MM.1S (cell line): Measurements from ENCODE around the gene TFRC.
"Not testable (repeated sequence)": the region's sequence is repeated elsewhere in the genome, so short reads cannot be mapped to it uniquely, and the experiment has no call there.

Experiments
- DNase-seq: peaks from one replicate; pipeline ENCODE4 v3.0.0-alpha.2; 2015
- H2AFZ ChIP-seq: fragments of 300-600 bp; sonication (generic); 2 replicates; pipeline ENCODE4 v1.6.0; 2016; ENCODE audit warnings: antibody characterized with exemption, low read length
- H3F3A ChIP-seq: fragments of 300-600 bp; sonication (generic); 2 replicates; pipeline ENCODE4 v1.6.1; 2016; ENCODE audit warnings: mild to moderate bottlenecking, antibody characterized with exemption, low read length, moderate library complexity, mixed read lengths; ENCODE audit not compliant: insufficient read depth
- H3K27ac ChIP-seq: fragments of 300-600 bp; sonication (generic); 2 replicates; pipeline ENCODE4 v1.5.1; 2016; ENCODE audit warnings: mild to moderate bottlenecking, low read length
- H3K27me3 ChIP-seq: fragments of 300-600 bp; sonication (generic); replicated peaks from 2 replicates; pipeline ENCODE4 v1.6.0; 2016; ENCODE audit warnings: low read length; ENCODE audit not compliant: insufficient read depth
- H3K36me3 ChIP-seq: fragments of 300-600 bp; sonication (generic); replicated peaks from 2 replicates; pipeline ENCODE4 v1.6.1; 2016; ENCODE audit warnings: mild to moderate bottlenecking, low read length, mixed read lengths; ENCODE audit not compliant: insufficient read depth
- H3K4me1 ChIP-seq: fragments of 300-600 bp; sonication (generic); 2 replicates; pipeline ENCODE4 v1.6.1; 2016; ENCODE audit warnings: low read length, mixed read lengths
- H3K4me2 ChIP-seq: fragments of 300-600 bp; sonication (generic); 2 replicates; pipeline ENCODE4 v1.6.0; 2016; ENCODE audit warnings: low read depth, low read length
- H3K4me3 ChIP-seq: fragments of 300-600 bp; sonication (generic); 2 replicates; pipeline ENCODE4 v1.5.1; 2016; ENCODE audit warnings: low read length, mixed read lengths
- H3K79me2 ChIP-seq: fragments of 300-600 bp; sonication (generic); 2 replicates; pipeline ENCODE4 v1.6.1; 2016; ENCODE audit warnings: mixed run types, low read length, mixed read lengths
- H3K9ac ChIP-seq: fragments of 300-600 bp; sonication (generic); 2 replicates; pipeline ENCODE4 v1.6.1; 2016; ENCODE audit warnings: low read length, mixed read lengths
- H3K9me2 ChIP-seq: fragments of 300-600 bp; sonication (generic); replicated peaks from 2 replicates; pipeline ENCODE4 v1.6.1; 2016; ENCODE audit warnings: mild to moderate bottlenecking, low read length, mixed read lengths; ENCODE audit not compliant: insufficient read depth
- H3K9me3 ChIP-seq: fragments of 300-600 bp; sonication (generic); replicated peaks from 2 replicates; pipeline ENCODE4 v1.6.1; 2016; ENCODE audit warnings: mild to moderate bottlenecking, low read length, mixed read lengths; ENCODE audit not compliant: insufficient read depth
- H4K20me1 ChIP-seq: fragments of 300-600 bp; sonication (generic); 2 replicates; pipeline ENCODE4 v1.6.1; 2016; ENCODE audit warnings: mild to moderate bottlenecking, low read length, moderate library complexity, mixed read lengths; ENCODE audit not compliant: insufficient read depth
- EZH2 ChIP-seq: fragments of 300-600 bp; sonication (generic); optimal IDR thresholded peaks from 2 replicates; pipeline ENCODE3; 2017; ENCODE audit warnings: low read depth, mild to moderate bottlenecking, antibody characterized with exemption, low read length, mixed read lengths
- EZH2phosphoT487 ChIP-seq: fragments of 300-600 bp; sonication (generic); IDR thresholded peaks from 2 replicates; pipeline ENCODE4 v1.6.1; 2018; ENCODE audit warnings: antibody characterized with exemption, low read length
- TF ChIP-seq, protein P1 (sequence below): fragments of 300-600 bp; sonication (generic); IDR thresholded peaks from 2 replicates; pipeline ENCODE4 v1.5.1; 2016; ENCODE audit warnings: antibody characterized with exemption, low read length, mixed read lengths

Gene TFRC

DNA sequence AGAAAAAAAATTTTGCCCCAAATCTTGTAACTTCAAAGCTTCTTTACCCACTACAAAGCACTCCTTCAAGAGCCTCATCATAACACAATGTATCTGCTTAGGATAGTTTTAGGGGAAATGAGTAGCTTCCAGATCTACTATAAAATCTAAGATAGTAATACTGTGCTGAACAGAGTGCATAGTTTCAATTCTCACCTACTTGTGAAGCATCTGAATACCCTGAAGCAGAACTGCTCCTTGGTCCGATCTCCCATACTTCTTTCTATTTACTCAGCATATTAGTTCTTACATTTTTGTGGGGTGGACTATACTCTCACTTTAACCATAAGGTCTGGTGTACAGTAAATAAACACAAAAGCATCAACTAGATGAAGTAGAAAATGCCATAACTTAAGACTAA is 9.6 kb downstream of the TFRC start:
- Histone ChIP-seq H3K4me3 (no peak overlapping the region), H3K4me1 (0 out of 2 replicates have a peak, but pooled peaks cover 4% of the 10 kb centered on the region), H3K9me3 (no peaks in the 10 kb centered on the region), H3K79me2 (peaks cover 92% of the 10 kb centered on the region), H3K4me2 (no peak overlapping the region), H3F3A (peaks cover 26% of the 10 kb centered on the region), H4K20me1 (peaks cover 41% of the 10 kb centered on the region), H3K9ac (no peak overlapping the region), H3K36me3 (peaks cover 58% of the 10 kb centered on the region), H3K9me2 (no peaks in the 10 kb centered on the region), H3K27ac (no peak overlapping the region), H2AFZ (no peak overlapping the region), H3K27me3 (no peaks in the 10 kb centered on the region)
- DNase-seq, result no peak
- TF ChIP-seq EZH2phosphoT487, result no peak
- TF ChIP-seq EZH2, result no peak

DNA sequence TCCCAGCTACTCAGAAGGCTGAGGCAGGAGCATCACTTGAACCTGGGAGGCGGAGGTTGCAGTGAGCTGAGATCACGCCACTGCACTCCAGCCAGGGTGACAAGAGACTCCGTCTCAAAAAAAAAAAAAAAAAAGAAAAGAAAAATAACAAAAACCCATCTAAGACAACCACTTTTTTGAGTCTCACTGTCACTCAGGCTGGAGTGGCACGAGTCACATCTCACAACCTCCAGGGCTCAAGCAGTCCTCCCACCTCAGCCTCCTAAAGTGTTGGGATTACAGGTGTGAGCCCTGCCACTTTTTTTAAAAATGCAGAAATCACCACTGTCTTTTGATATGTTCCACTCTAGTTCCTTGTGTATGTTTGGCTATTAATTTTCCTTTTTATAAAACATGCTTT is 13.1 kb downstream of the TFRC start:
- not testable (repeated sequence) for H3K9me3 ChIP-seq, H2AFZ ChIP-seq, H3K4me2 ChIP-seq, H3K27me3 ChIP-seq, H3K4me3 ChIP-seq, H3K9ac ChIP-seq, H3K9me2 ChIP-seq, H3K4me1 ChIP-seq, DNase-seq, H3K27ac ChIP-seq
- Histone ChIP-seq H3K79me2 (peaks cover 89% of the 10 kb centered on the region), H4K20me1 (peaks cover 16% of the 10 kb centered on the region; the same call in 1 of the 2 replicates), H3F3A (peaks cover 19% of the 10 kb centered on the region), H3K36me3 (peaks cover 72% of the 10 kb centered on the region)

DNA sequence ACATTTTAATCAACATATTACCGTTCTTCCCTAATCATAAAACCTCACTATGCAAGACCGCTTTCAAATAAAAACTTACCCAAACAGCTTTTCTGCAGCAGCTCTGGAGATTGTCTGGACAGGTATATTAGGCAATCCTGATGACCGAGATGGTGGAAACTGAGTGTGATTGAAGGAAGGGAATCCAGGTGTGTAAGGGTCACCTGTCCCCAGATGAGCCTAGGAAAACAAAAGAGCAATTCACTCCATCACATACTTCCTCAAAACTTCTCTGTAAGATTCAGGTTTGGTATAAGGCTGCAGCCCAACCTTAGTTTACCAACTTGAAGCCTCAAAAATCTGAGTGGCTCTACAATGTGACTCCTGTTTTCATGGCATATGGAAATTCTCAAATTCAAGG is 14.5 kb downstream of the TFRC start:
- Histone ChIP-seq H3K9me2 (no peaks in the 10 kb centered on the region), H3F3A (0 out of 2 replicates have a peak, but pooled peaks cover 10% of the 10 kb centered on the region), H3K27ac (no peak overlapping the region), H3K27me3 (no peaks in the 10 kb centered on the region), H4K20me1 (peaks cover 11% of the 10 kb centered on the region; the same call in 1 of the 2 replicates), H3K9ac (no peak overlapping the region), H3K9me3 (no peaks in the 10 kb centered on the region), H3K4me3 (no peak overlapping the region), H3K79me2 (peaks cover 83% of the 10 kb centered on the region), H3K4me2 (no peak overlapping the region), H3K36me3 (peaks cover 76% of the 10 kb centered on the region), H3K4me1 (0 out of 2 replicates have a peak, but pooled peaks cover 3% of the 10 kb centered on the region), H2AFZ (no peak overlapping the region)
- TF ChIP-seq EZH2phosphoT487 (no peak), EZH2 (no peak)
- TF ChIP-seq, protein P1, sequence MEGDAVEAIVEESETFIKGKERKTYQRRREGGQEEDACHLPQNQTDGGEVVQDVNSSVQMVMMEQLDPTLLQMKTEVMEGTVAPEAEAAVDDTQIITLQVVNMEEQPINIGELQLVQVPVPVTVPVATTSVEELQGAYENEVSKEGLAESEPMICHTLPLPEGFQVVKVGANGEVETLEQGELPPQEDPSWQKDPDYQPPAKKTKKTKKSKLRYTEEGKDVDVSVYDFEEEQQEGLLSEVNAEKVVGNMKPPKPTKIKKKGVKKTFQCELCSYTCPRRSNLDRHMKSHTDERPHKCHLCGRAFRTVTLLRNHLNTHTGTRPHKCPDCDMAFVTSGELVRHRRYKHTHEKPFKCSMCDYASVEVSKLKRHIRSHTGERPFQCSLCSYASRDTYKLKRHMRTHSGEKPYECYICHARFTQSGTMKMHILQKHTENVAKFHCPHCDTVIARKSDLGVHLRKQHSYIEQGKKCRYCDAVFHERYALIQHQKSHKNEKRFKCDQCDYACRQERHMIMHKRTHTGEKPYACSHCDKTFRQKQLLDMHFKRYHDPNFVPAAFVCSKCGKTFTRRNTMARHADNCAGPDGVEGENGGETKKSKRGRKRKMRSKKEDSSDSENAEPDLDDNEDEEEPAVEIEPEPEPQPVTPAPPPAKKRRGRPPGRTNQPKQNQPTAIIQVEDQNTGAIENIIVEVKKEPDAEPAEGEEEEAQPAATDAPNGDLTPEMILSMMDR, result no peak
- DNase-seq, result no peak

DNA sequence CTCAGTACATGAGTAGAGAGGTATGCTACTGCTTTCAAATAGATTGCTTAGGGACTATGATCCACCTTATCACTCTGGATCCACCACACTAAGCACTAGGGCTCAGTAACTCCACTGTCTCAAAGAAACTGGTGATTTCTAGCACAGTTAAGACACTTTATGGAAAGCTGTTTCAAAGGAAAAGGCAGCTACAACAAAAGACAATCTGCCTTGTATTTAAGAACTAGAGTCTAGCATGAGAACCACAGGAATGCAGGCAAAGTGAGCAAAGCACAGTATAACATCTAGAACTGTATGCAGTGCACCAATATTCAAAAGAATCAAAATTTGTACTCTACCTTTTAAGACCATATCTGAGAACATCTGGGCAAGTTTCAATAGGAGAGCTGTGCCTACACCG is 17.9 kb downstream of the TFRC start:
- Histone ChIP-seq H2AFZ (no peak overlapping the region), H3K4me2 (no peak overlapping the region), H3K27ac (no peak overlapping the region), H4K20me1 (no peaks in the 10 kb centered on the region), H3K4me1 (no peaks in the 10 kb centered on the region), H3K79me2 (peaks cover 58% of the 10 kb centered on the region), H3K9me2 (no peaks in the 10 kb centered on the region), H3K9me3 (no peaks in the 10 kb centered on the region), H3F3A (0 out of 2 replicates have a peak, but pooled peaks cover 2% of the 10 kb centered on the region), H3K36me3 (peaks cover 68% of the 10 kb centered on the region), H3K9ac (no peak overlapping the region), H3K4me3 (no peak overlapping the region), H3K27me3 (no peaks in the 10 kb centered on the region)
- TF ChIP-seq EZH2phosphoT487 (no peak), EZH2 (no peak)
- TF ChIP-seq, protein P1, result no peak
- no peak for DNase-seq
